ENCODE data around the gene CRABP1.

CRABP1 gene

GRCh38 chr15:78347586-78348543, 7.7 kb downstream of the CRABP1 start:
- no peak for DNase-seq

DNA sequence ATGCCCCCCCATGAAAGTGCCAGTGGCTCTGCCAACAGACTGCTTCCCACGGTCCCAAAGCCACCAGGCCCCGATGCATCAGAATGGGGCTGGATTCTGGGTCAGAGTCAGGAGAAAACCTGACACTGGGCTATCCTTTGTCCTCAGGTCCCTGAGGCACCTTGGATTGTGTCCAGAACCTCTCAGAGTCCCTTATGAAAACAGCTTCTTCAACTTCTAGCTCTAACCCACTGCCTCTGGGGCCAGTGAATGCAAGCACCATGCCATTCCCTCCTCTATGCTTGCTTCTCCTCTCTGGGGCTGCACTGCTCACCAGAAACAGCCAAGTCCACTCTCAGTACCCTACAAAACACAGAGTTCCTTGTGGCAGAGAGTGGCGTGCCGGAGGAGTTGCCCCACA, 9.9 kb downstream of the CRABP1 start:
- DNase-seq: no peak

GRCh38 chr15:78351539-78351938, 11.4 kb downstream of the CRABP1 start:
- DNase-seq: no peak

- DNase-seq: no peak
Measured at GRCh38 chr15:78353093-78353492, 12.9 kb downstream of the CRABP1 start.

DNA sequence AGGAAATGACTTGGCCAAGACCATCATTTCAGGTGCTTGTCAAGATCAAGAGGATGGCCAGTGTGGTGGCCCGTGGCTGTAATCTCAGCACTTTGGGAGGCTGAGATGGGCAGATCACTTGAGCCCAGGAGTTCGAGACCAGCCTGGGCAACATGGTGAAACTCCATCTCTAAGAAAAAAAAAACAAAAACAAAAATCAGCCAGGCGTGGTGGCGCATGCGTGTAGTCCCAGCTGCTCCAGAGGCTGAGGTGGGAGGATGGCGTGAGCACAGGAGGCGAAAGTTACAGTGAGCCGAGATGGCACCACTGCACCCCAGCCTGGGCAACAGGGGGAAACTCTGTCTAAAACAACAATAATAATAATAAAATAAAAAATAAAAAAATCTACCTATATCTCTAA, 15.0 kb downstream of the CRABP1 start:
- no peak for DNase-seq

- DNase-seq: no peak
Measured at GRCh38 chr15:78358102-78358870, 18.1 kb downstream of the CRABP1 start.

- no peak for DNase-seq
Measured at GRCh38 chr15:78359041-78359808, 19.1 kb downstream of the CRABP1 start.

DNA sequence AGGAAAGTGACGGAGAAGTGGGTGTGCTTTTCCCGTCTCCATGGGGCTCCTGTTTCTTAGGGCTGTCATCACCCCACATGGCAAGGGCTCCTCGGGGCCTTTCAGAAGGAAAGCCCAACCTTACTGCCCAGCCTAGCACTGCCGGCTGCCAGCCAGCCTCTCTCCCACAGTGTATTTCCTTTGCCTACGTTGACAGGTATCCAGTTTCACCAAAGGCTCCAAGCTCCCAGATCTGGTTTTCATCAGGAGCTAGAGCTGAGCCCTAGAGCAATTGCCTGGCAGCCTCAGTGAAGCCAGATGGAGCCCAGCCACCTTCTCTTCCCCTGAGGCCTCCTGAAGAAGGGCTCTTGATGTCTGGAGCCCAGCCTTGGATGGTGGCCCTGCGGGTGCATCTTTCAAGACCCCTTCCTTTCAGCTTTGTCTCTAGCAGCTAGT, 20.2 kb downstream of the CRABP1 start:
- DNase-seq: no peak

- no peak for DNase-seq
Measured at GRCh38 chr15:78360958-78361718, 21.0 kb downstream of the CRABP1 start.

DNA sequence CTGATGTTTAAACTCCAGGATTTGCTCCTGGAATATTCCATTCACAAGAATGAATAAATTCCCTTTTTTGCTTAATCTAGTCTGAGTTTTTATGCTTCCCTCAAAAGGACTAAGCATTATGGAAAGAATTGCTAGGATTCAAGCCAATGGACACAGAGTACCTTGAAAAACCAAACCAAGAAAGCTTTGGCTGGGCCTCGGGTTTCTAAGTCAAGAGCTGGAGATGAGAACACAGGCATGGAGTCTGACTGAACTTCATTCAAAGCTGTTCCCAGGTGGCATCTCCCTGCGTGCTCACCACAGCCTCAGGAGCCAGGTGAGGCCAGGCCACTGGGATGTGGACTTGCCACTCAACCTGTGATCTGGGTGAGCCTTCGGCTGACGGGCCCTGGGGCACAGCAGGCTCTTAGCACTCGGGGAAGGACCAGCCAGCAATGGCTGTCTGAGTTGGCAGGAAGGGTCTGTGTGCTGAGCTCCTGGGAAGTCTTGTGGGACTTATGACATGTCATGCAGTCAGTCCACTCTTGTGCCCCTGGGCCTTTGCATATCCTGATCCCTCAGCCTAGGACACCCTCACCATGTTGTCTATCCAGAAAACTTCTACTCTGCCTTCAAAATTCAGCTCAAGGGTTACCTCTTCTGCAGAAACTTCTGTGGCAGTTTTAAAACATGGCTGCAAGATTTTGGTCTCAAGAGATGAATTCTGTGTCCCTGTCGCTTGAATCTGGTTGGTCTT, 21.8 kb downstream of the CRABP1 start:
- no peak for DNase-seq

- no peak for DNase-seq
Measured at GRCh38 chr15:78362716-78363380, 22.7 kb downstream of the CRABP1 start.

- DNase-seq: no peak
Measured at GRCh38 chr15:78363381-78363734, 23.2 kb downstream of the CRABP1 start.

GRCh38 chr15:78364233-78364632, 24.1 kb downstream of the CRABP1 start:
- DNase-seq: no peak

DNA sequence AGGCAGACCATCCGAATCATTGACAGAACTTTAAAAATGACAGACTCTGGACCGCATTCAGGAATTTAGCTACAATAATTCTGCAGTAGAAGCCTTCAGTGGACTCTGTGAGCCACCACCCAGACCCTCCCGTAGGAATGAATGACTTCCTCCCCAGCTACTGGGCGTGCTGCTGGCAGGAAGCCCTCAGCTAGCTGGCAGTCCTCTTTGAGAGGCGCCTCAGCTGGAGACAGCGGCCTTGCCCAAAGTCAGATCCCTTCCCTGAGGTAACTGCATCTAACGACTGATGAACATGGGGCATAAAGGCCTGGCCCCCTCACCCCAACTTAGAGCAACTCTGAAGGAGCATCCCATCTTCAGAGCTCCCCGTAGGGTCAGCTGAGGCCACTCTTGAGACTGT, 25.8 kb downstream of the CRABP1 start:
- DNase-seq: no peak

- no peak for DNase-seq
Measured at GRCh38 chr15:78366342-78366741, 26.2 kb downstream of the CRABP1 start.

DNA sequence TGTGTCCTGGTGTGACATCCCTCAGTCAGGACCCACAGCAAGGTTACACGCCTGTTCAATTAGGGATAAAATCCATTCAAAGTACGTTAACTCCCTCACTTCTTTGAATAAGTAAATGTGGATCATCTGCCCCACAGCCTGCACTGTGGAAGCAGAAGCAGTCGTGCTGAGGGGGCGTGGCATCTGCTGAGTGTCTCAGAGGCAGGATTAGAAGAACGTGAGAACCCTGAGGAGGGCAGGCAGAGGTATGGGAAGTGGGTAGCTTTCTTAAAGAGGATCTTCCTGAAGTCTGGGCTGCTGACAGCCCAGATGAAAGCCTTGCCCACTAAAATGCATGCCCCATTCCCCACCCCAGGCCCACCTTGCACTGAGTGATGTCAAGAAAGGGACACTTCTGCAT, 28.5 kb downstream of the CRABP1 start:
- no peak for DNase-seq

- DNase-seq: no peak
Measured at GRCh38 chr15:78369161-78369560, 29.0 kb downstream of the CRABP1 start.

- DNase-seq: no peak
Measured at GRCh38 chr15:78370013-78370412, 29.9 kb downstream of the CRABP1 start.

DNA sequence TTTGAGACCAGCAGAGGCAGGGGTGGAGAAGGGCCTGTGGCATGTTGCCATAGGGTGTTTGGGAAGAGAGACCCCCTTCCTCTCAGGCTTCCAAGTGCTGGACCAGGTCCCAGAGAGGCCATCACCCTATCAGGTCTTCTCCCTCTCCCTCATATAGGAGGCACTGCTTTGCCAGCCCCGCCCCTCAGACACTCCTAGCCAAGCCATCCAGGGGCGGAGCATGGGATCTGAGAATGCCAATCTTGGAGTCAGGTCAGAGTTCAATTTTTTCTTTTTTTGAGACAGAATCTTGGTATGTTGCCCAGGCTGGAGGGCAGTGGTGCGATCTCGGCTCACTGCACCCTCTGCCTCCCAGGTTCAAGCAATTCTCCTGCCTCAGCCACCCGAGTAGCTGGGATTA, 32.7 kb downstream of the CRABP1 start:
- DNase-seq: no peak

- DNase-seq: no peak
Measured at GRCh38 chr15:78374436-78375393, 34.6 kb downstream of the CRABP1 start.

Data from CD4-positive, alpha-beta T cell treated with Interleukin-17A for 4 hours (primary cell).